HG03175 (cell line): ENCODE results near the gene SCAF1.
A peak's percentile ranks its signal among the peaks of the same experiment; 100 is the strongest.

Experiments
- ATAC-seq: cut with Tn5 transposase; IDR thresholded peaks from one replicate; pipeline ENCODE4 v1.9.1; 2021; ENCODE audit warnings: mild to moderate bottlenecking, moderate library complexity; ENCODE audit not compliant: unreplicated experiment

Gene SCAF1

GRCh38 chr19:49641688-49642491 lies at the start of gene SCAF1:
TSS of gene SCAF1 (plus strand) at chr19:49642209. CDS start at chr19:49645027, 2,818 bp downstream.
- ATAC-seq: peak; percentile 63

DNA sequence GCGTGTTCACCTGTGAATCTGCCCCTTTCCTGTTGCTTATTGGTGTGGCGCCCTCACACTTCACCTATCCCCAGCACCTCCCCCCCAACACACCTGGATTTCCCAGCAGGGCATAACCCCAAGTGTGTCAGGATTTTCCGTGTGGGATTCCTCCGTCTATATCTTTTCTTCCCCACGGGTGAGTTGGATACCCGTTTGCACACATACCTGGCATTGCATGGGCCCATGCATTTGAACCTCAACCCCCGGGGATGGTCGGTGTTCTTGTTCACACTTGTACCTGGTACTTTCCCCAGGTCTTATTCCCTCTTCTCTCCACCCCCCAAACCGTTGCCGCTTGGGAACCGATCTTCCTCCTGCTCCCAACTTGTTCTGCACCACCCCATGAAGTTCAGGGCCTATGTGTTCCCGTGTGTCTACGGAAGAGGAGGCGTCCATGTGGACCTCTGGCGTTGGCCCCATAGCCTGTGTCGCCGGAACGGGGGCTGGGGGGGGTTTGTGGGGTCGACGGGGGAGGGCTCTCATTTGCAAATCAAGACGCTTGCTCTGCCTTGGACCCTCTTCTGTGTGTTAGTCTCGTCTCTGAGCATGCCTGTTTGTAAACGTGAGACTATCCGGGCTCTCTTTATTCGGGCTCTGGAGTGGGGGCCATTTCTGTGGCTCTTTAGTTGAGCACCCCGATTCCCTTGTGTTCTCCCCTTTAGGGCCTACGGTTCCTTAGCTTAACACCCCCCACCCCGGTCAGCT lies 49.4 kb upstream of the SCAF1 start:
- no peak for ATAC-seq

GRCh38 chr19:49593233-49594113 lies 48.5 kb upstream of the SCAF1 start:
- peak; percentile 47 for ATAC-seq

DNA sequence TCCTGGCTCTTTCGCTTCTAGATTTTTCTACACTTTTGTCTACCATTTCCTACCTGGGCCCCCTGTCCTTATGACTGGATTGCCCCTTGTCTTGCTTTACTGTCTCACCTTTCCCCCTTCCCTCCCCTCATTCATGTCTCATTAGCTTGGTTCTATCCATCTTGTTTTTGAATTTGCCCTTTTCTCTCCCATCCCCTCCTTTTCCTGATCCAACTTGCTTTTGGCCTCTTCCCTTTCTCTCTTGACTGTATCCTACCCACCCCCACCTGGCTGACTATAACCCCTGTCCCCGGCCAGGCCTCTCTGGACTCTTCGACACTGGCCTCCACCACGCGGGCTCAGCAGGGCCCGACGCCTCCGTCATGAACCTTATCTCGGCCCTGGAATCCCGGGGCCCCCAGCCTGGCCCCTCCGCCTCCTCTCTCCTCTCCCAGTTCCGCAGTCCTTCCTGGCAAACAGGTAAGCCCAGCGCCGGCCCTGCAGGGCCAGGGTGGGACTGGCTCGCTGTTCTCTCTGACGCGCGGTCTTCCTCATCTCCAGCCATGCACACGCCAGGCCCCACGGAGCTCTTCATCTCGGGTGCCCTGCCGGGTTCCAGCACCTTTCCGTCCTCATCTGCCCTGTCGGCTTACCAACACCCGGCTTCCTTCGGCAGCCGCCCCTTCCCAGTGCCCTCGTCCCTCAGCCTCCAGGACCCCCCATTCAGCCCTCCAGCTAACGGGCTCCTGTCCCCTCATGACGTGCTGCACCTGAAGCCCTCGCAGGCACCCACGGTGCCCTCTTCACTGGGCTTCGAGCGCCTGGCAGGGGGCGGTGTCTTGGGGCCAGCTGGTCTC lies 47.6 kb upstream of the SCAF1 start:
- no peak for ATAC-seq

- ATAC-seq: no peak
Observed at GRCh38 chr19:49594993-49595818, 46.8 kb upstream of the SCAF1 start.

DNA sequence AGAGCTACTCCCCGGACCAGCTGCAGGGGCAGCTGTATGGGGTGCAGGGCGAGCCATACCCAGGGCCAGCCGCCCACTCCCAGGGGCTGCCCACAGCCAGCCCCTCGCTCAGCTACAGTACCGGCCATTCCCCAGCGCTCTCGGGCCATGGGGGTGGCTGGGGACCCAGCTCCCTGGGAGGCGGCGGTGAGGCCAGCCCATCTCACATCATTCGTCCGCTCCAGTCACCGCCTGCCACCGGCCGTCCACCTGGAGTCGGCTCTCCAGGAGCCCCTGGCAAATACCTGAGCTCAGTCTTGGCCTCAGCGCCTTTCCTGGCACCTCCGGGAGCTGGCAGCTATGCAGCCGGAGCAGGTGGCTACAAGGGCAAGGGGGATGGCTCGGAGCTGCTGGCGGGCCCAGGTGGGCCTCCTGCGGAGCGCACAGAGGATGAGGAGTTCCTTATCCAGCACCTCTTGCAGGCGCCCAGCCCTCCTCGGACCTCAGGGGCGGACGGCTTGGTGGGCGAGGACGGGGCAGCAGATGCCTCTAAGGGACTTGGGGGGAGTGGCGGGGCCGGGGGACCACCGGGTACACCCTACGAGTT lies 46.1 kb upstream of the SCAF1 start:
- ATAC-seq: no peak

DNA sequence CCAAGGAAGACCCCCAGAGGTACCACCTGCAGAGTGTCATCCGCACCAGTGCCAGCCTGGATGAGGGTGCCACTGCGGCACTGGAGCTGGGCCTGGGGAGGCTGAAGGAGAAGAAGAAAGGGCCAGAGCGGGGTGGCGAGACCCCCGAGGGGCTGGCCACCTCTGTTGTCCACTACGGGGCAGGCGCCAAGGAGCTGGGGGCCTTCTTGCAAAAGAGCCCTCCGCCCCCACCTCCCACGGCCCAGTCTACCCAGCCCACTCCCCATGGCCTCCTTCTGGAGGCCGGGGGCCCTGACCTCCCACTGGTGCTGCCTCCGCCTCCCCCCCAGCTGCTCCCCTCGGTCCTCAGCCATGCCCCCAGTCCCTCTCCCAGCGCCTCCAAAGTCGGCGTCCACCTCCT lies 45.6 kb upstream of the SCAF1 start:
- no peak for ATAC-seq

- ATAC-seq: no peak
Observed at GRCh38 chr19:49596954-49597702, 44.9 kb upstream of the SCAF1 start.

GRCh38 chr19:49597703-49597974 lies 44.4 kb upstream of the SCAF1 start:
- no peak for ATAC-seq

- no peak for ATAC-seq
Observed at GRCh38 chr19:49599378-49600295, 42.4 kb upstream of the SCAF1 start.

GRCh38 chr19:49601482-49602038 lies 40.4 kb upstream of the SCAF1 start:
- no peak for ATAC-seq

GRCh38 chr19:49602806-49603205 lies 39.2 kb upstream of the SCAF1 start:
- no peak for ATAC-seq

- ATAC-seq: no peak
Observed at GRCh38 chr19:49605605-49606004, 36.4 kb upstream of the SCAF1 start.

DNA sequence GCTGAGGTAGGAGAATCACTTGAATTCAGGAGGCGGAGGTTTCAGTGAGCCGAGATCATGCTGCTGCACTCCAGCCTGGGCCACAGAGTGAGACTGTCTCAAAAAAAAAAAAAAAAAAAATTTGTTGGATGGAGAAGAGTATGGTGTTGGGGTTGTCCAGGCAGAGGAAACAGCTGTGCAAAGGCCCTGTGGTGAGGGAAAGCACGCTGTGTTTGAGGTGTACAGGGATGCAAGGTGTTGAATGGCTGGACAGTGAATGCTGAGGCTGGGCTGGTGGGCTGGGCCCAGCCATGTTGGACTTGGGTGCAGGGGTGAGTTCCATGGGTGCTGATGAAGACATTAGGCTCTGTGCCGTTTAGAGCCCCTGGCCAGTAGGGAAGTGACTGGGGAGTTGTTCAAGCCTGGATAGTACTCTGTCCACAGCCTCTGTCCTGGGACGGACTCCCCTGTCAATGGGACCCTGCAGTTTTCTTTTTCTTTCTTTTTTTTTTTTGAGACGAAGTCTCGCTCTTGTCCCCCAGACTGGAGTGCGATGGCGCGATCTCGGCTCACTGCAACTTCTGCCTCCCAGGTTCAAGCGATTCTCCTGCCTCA lies 32.4 kb upstream of the SCAF1 start:
- no peak for ATAC-seq

DNA sequence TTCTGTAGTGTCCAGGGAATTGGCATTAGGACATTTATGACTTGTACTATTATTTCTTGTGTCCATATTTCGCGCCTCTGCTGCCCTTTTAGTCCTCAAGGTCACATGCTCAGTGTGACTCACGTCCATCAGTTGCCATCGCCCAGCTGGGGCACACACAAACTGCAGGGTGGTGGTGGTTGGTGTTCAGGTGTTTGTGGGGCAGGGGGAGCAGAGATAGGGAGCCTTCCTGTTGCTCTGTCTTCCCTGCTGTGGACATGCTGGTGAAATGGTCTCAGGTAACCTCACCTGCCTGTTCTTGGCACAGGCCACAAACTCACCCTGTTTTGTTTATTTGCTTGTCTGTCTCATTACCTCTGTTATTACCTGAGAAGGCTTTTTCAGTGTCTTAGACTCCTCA lies 28.6 kb upstream of the SCAF1 start:
- no peak for ATAC-seq

- no peak for ATAC-seq
Observed at GRCh38 chr19:49614096-49614833, 27.7 kb upstream of the SCAF1 start.
